Gastroesophageal sphincter (tissue), 4 donors: Measurements from ENCODE around the gene SUGCT. TPM values are rescaled to one million over a fixed set of nuclear protein-coding genes. Genes with fewer than 3 reads are reported as not detected.

Experiments used
- ATAC-seq: fragments of 150-250 bp; one replicate; pipeline ENCODE4 v1.9.1; 2016; ENCODE audit warnings: mild to moderate bottlenecking, moderate library complexity
- H3K27ac ChIP-seq, 4 donors: fragments of 200-600 bp; sonication (generic) in 3 of 4; 1 replicate in 3 of 4; 2 replicates in 1 of 4; pipeline ENCODE4 v1.5.1; 2016 to 2019
- H3K27me3 ChIP-seq: fragments of 200-600 bp; sonication (generic); one replicate; pipeline ENCODE4 v1.5.1; 2019
- H3K36me3 ChIP-seq, 2 donors: fragments of 200-600 bp; sonication (generic); one replicate each; pipeline ENCODE4 v1.5.1; 2019; ENCODE audit warnings: control low read depth in 1 of 2
- H3K4me1 ChIP-seq, 3 donors: fragments of 200-600 bp; sonication (generic); 1 replicate in 2 of 3; 2 replicates in 1 of 3; pipeline ENCODE4 v1.5.1; 2016 to 2019; ENCODE audit warnings: control low read depth in 2 of 3
- H3K4me3 ChIP-seq, 2 donors: fragments of 200-600 bp; sonication (generic); one replicate each; pipeline ENCODE4 v1.5.1; 2019; ENCODE audit warnings: mild to moderate bottlenecking in 1 of 2, moderate library complexity in 1 of 2
- H3K9me3 ChIP-seq, 3 donors: fragments of 200-600 bp; sonication (generic); one replicate each; pipeline ENCODE4 v1.5.1; 2017 to 2019; ENCODE audit warnings: control low read depth in 2 of 3
- CTCF ChIP-seq, 4 experiments: fragments of 200-600 bp in 2 of 4; fragments of 450-650 bp in 2 of 4; sonication (generic) in 1 of 4; IDR thresholded peaks; one replicate each; pipeline ENCODE4 v1.5.1; 2017 to 2019; ENCODE audit warnings: antibody characterized with exemption in 4 of 4, mild to moderate bottlenecking in 2 of 4, moderate library complexity in 2 of 4
- EP300 ChIP-seq: sonication (generic); formaldehyde crosslinking; IDR thresholded peaks from one replicate; pipeline ENCODE4 v1.6.1; 2017; ENCODE audit warnings: antibody characterized with exemption, mild to moderate bottlenecking
- POLR2A ChIP-seq, 2 donors: fragments of 450-650 bp; IDR thresholded peaks; one replicate each; pipeline ENCODE4 v1.6.1; 2017; ENCODE audit warnings: antibody characterized with exemption in 2 of 2, mild to moderate bottlenecking in 2 of 2, moderate library complexity in 1 of 2
- POLR2AphosphoS5 ChIP-seq: sonication (generic); formaldehyde crosslinking; IDR thresholded peaks from one replicate; pipeline ENCODE4 v1.6.1; 2017; ENCODE audit warnings: antibody characterized with exemption
- WGBS, 2 donors: methylation state at CpG; one replicate each; pipeline ENCODE4 v1.1.5; 2018; ENCODE audit warnings: low coverage in 1 of 2; 5-methylcytosine and 5-hydroxymethylcytosine counted together
- total RNA-seq, 4 donors: library from RNA; depleted of rRNA; stranded (reverse); fragments of >200 nt; gene quantifications; one replicate each; pipeline ENCODE4 v1.1.0, GENCODE V29; 2016

SUGCT gene
- total RNA-seq, 4 donors from 2014 or later: 1.2 to 17.3 (median 10.8) TPM

GRCh38 chr7:40194745-40195144 lies 59.9 kb downstream of the SUGCT start:
- H3K27ac ChIP-seq: peak overlapping the region; percentile 24 to 82 (median 66)
- no peaks in the 10 kb centered on the region for H3K9me3 ChIP-seq
- TF ChIP-seq POLR2A (IDR thresholded peaks at IDR 0.05): no peak
- no peak for TF ChIP-seq POLR2AphosphoS5
- no peak for TF ChIP-seq CTCF (IDR thresholded peaks at IDR 0.05)
- TF ChIP-seq EP300: no peak
- no peak overlapping the region for H3K4me3 ChIP-seq
- H3K27me3 ChIP-seq: no peaks in the 10 kb centered on the region
- H3K36me3 ChIP-seq: no peaks in the 10 kb centered on the region
- 11 to 23% methylated on average over 1 of the region's 1 CpG for WGBS, 2 donors
- peaks cover under 1 to 18% (median 4%) of the 10 kb centered on the region in 3 donors for H3K4me1 ChIP-seq
- ATAC-seq: peak; percentile 54

GRCh38 chr7:40197527-40197926 lies 62.7 kb downstream of the SUGCT start:
- Histone ChIP-seq H3K4me1 (peaks cover 8 to 42% (median 9%) of the 10 kb centered on the region in 3 donors), H3K27ac (peak overlapping the region in 1 of 4 donors; percentile 13), H3K27me3 (no peaks in the 10 kb centered on the region), H3K4me3 (no peak overlapping the region), H3K36me3 (no peaks in the 10 kb centered on the region), H3K9me3 (no peaks in the 10 kb centered on the region)
- TF ChIP-seq POLR2AphosphoS5 (no peak), CTCF (IDR thresholded peaks at IDR 0.05) (no peak), EP300 (no peak), POLR2A (IDR thresholded peaks at IDR 0.05) (no peak)
- WGBS, 2 donors: 82 to 83% methylated on average over 2 of the region's 2 CpGs
- ATAC-seq: no peak

- Histone ChIP-seq H3K4me1 (peaks cover 8 to 43% (median 9%) of the 10 kb centered on the region in 3 donors), H3K9me3 (no peaks in the 10 kb centered on the region), H3K36me3 (no peaks in the 10 kb centered on the region), H3K4me3 (no peak overlapping the region), H3K27me3 (no peaks in the 10 kb centered on the region), H3K27ac (peak overlapping the region in 1 of 4 donors; percentile 78)
- 59 to 73% methylated on average over 2 of the region's 2 CpGs for WGBS, 2 donors
- no peak for TF ChIP-seq POLR2AphosphoS5
- no peak for TF ChIP-seq EP300
- peak in 2 of 4 experiments; percentile 20 to 57 for TF ChIP-seq CTCF (IDR thresholded peaks at IDR 0.05)
- no peak for TF ChIP-seq POLR2A (IDR thresholded peaks at IDR 0.05)
- no peak for ATAC-seq
These were observed 64.4 kb downstream of the SUGCT start for GRCh38 chr7:40199076-40199802.

- no peaks in the 10 kb centered on the region for H3K36me3 ChIP-seq
- H3K4me1 ChIP-seq: peaks cover 8 to 43% (median 9%) of the 10 kb centered on the region in 3 donors
- TF ChIP-seq CTCF (IDR thresholded peaks at IDR 0.05) (no peak), POLR2AphosphoS5 (no peak)
- 17 to 23% methylated on average over 3 of the region's 3 CpGs for WGBS, 2 donors
- peak; percentile 44 for ATAC-seq
- H3K27me3 ChIP-seq: no peaks in the 10 kb centered on the region
- H3K4me3 ChIP-seq: no peak overlapping the region
- peak overlapping the region; percentile 43 to 78 (median 68) for H3K27ac ChIP-seq
- no peaks in the 10 kb centered on the region for H3K9me3 ChIP-seq
These were observed 66.0 kb downstream of the SUGCT start for GRCh38 chr7:40200791-40201190.

GRCh38 chr7:40202851-40203250 lies 68.0 kb downstream of the SUGCT start:
- peak overlapping the region; percentile 58 to 78 (median 70) for H3K27ac ChIP-seq
- peak; percentile 46 for ATAC-seq
- peaks cover 8 to 43% (median 9%) of the 10 kb centered on the region in 3 donors for H3K4me1 ChIP-seq
- no peaks in the 10 kb centered on the region for H3K27me3 ChIP-seq
- H3K4me3 ChIP-seq: no peak overlapping the region
- H3K9me3 ChIP-seq: no peaks in the 10 kb centered on the region
- no peaks in the 10 kb centered on the region for H3K36me3 ChIP-seq
- WGBS, 2 donors: 23 to 44% methylated on average over 3 of the region's 3 CpGs
- TF ChIP-seq POLR2A (IDR thresholded peaks at IDR 0.05): no peak
- no peak for TF ChIP-seq CTCF (IDR thresholded peaks at IDR 0.05)
- TF ChIP-seq POLR2AphosphoS5: no peak
- no peak for TF ChIP-seq EP300
